Liver (tissue), 9 donors: Measurements from ENCODE around the gene LHX2. TPM values are rescaled to one million over a fixed set of nuclear protein-coding genes. Genes with fewer than 3 reads are reported as not detected.

Experiments
- DNase-seq: peaks from one replicate; pipeline ENCODE4 v3.0.0-alpha.2; 2017; ENCODE audit warnings: low spot score
- H3K27ac ChIP-seq, 2 donors: one replicate each; pipeline ENCODE4 v1.7.0; 2013; ENCODE audit warnings: inconsistent platforms in 2 of 2, low read length in 2 of 2, control low read depth in 1 of 2, low read depth in 1 of 2, mild to moderate bottlenecking in 1 of 2
- H3K27me3 ChIP-seq, 4 donors: one replicate each; pipeline versions ENCODE4 v1.6.1 to v1.7.0; 2013; ENCODE audit warnings: low read length in 3 of 4, inconsistent platforms in 1 of 4, mild to moderate bottlenecking in 1 of 4, moderate library complexity in 1 of 4; ENCODE audit not compliant: control insufficient read depth in 4 of 4, insufficient read depth in 4 of 4
- H3K36me3 ChIP-seq, 4 donors: one replicate each; pipeline versions ENCODE4 v1.6.1 to v1.7.0; 2013; ENCODE audit warnings: low read length in 3 of 4, mild to moderate bottlenecking in 3 of 4, low read depth in 1 of 4, moderate library complexity in 1 of 4; ENCODE audit not compliant: control insufficient read depth in 4 of 4, insufficient read depth in 3 of 4
- H3K4me1 ChIP-seq, 4 donors: one replicate each; pipeline versions ENCODE4 v1.6.1 to v1.7.0; 2013; ENCODE audit warnings: low read length in 3 of 4, mild to moderate bottlenecking in 3 of 4, moderate library complexity in 1 of 4; ENCODE audit not compliant: control insufficient read depth in 4 of 4, insufficient read depth in 4 of 4
- H3K4me3 ChIP-seq, 3 donors: one replicate each; pipeline versions ENCODE4 v1.6.1 to v1.7.0; 2013; ENCODE audit warnings: low read length in 3 of 3, control low read depth in 1 of 3, low read depth in 1 of 3, mild to moderate bottlenecking in 1 of 3
- H3K9ac ChIP-seq, 2 donors: one replicate each; pipeline ENCODE4 v1.7.0; 2013; ENCODE audit warnings: low read length in 2 of 2, mild to moderate bottlenecking in 2 of 2, moderate library complexity in 2 of 2, control low read depth in 1 of 2, low read depth in 1 of 2
- H3K9me3 ChIP-seq, 4 donors: one replicate each; pipeline versions ENCODE4 v1.6.1 to v1.7.0; 2013; ENCODE audit warnings: low read length in 3 of 4; ENCODE audit not compliant: control insufficient read depth in 4 of 4
- CTCF ChIP-seq: fragments of 150-350 bp; IDR thresholded peaks from 2 replicates; pipeline ENCODE4 v1.5.1; 2017; ENCODE audit warnings: improper control_type of control experiment, low read depth, low read length; ENCODE audit not compliant: missing input control
- EGR1 ChIP-seq, 2 donors: IDR thresholded peaks; 2 replicates each; pipeline ENCODE4 v1.6.1; 2016 to 2018; ENCODE audit warnings: antibody characterized with exemption in 2 of 2, low read depth in 2 of 2
- FOXA1 ChIP-seq: IDR thresholded peaks from 2 replicates; pipeline ENCODE4 v1.6.1; 2016; ENCODE audit warnings: antibody characterized with exemption
- FOXA2 ChIP-seq: IDR thresholded peaks from 2 replicates; pipeline ENCODE4 v1.6.1; 2016; ENCODE audit warnings: antibody characterized with exemption
- GABPA ChIP-seq, 2 donors: IDR thresholded peaks in 1 of 2; conservative IDR thresholded peaks in 1 of 2; 2 replicates each; pipeline ENCODE4 v1.6.1; 2016; ENCODE audit warnings: antibody characterized with exemption in 2 of 2, mild to moderate bottlenecking in 1 of 2, moderate library complexity in 1 of 2
- HNF4A ChIP-seq, 2 donors: conservative IDR thresholded peaks; 2 replicates each; pipeline ENCODE4 v1.6.1; 2016; ENCODE audit warnings: antibody characterized with exemption in 2 of 2, mild to moderate bottlenecking in 2 of 2
- HNF4G ChIP-seq: IDR thresholded peaks from 2 replicates; pipeline ENCODE4 v1.6.1; 2016; ENCODE audit warnings: antibody characterized with exemption
- JUND ChIP-seq, 2 donors: IDR thresholded peaks; 2 replicates each; pipeline ENCODE4 v1.6.1; 2016; ENCODE audit warnings: antibody characterized with exemption in 2 of 2
- MAX ChIP-seq: IDR thresholded peaks from 2 replicates; pipeline ENCODE4 v1.6.1; 2016; ENCODE audit warnings: antibody characterized with exemption
- NR2F2 ChIP-seq: IDR thresholded peaks from 2 replicates; pipeline ENCODE4 v1.6.1; 2016; ENCODE audit warnings: antibody characterized with exemption
- RAD21 ChIP-seq, 2 donors: IDR thresholded peaks; 2 replicates each; pipeline ENCODE4 v1.6.1; 2016; ENCODE audit warnings: antibody characterized with exemption in 2 of 2, mild to moderate bottlenecking in 2 of 2
- RXRA ChIP-seq, 2 donors: IDR thresholded peaks; 2 replicates each; pipeline ENCODE4 v1.6.1; 2017 to 2018; ENCODE audit warnings: antibody characterized with exemption in 2 of 2, mild to moderate bottlenecking in 1 of 2
- SP1 ChIP-seq: IDR thresholded peaks from 2 replicates; pipeline ENCODE4 v1.6.1; 2018; ENCODE audit warnings: antibody characterized with exemption, mild to moderate bottlenecking
- TAF1 ChIP-seq: conservative IDR thresholded peaks from 2 replicates; pipeline ENCODE4 v1.6.1; 2016; ENCODE audit warnings: antibody characterized with exemption, mild to moderate bottlenecking
- YY1 ChIP-seq: IDR thresholded peaks from 2 replicates; pipeline ENCODE4 v1.6.1; 2016; ENCODE audit warnings: antibody characterized with exemption, mild to moderate bottlenecking
- ZBTB33 ChIP-seq: IDR thresholded peaks from 2 replicates; pipeline ENCODE4 v1.6.1; 2016; ENCODE audit warnings: antibody characterized with exemption
- WGBS: extraction: QIAGEN DNeasy Blood & Tissue Kit; methylation state at CpG from one replicate; pipeline ENCODE4 v1.1.7; 2013; 5-methylcytosine and 5-hydroxymethylcytosine counted together
- polyA plus RNA-seq, 2 donors: library from polyadenylated mRNA; stranded (reverse) in 1 of 2; unstranded in 1 of 2; fragments of 200-250 nt in 1 of 2; fragments of >200 nt in 1 of 2; fragmentation: Nextera tagmentation in 1 of 2; extraction: Ambion mirVana in 1 of 2; gene quantifications; one replicate each; pipeline versions ENCODE4 v1.2.1 to v1.2.3, GENCODE V29; 2013 to 2015
- total RNA-seq, 2 donors: library from RNA; depleted of rRNA; stranded (reverse); fragments of >200 nt; gene quantifications; one replicate each; pipeline ENCODE4 v1.2.3, GENCODE V29; 2014
- TF ChIP-seq, protein P1 (sequence below): IDR thresholded peaks from 2 replicates; pipeline ENCODE4 v1.6.1; 2016; ENCODE audit warnings: antibody characterized with exemption
- donor health status: healthy.
- donor health status: healthy.
- donor health status: healthy.
- donor health status: healthy.
- donor health status: healthy.

LHX2 gene
- total and polyA plus RNA-seq, 4 donors: 2.0 to 2.5 (median 2.1) TPM

DNA sequence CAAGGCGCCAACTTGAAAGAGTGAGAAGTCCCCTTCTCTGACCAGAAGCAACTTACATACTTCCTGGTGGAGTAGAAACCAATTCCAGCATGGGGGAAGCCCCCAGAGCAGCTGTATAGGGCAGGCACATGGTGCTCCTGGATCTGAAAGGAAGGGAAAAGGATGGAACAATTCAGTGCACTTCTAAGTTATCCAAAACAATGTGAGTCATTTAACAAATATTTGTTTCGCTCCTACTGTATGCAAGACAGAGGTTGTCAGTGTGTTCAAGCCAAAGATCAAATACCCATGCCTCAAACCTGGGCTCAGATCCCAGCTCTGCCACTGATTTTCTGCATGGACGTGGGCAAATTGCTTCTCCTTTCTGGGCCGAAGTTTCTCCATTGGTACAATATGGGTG lies 67.1 kb downstream of the LHX2 start:
- H3K27me3 ChIP-seq: no peaks in the 10 kb centered on the region
- H3K9me3 ChIP-seq: no peaks in the 10 kb centered on the region
- no peak overlapping the region for H3K4me3 ChIP-seq
- H3K27ac ChIP-seq: no peak overlapping the region
- DNase-seq: no peak
- peak in 1 of 2 donors; percentile 31 for TF ChIP-seq RXRA (IDR thresholded peaks at IDR 0.05)
- peak; percentile 13 for TF ChIP-seq MAX
- TF ChIP-seq JUND (IDR thresholded peaks at IDR 0.05): peak in 1 of 2 donors; percentile 71
- peak in 1 of 2 donors; percentile 43 for TF ChIP-seq HNF4A (conservative IDR thresholded peaks at IDR 0.05)
- no peak for TF ChIP-seq ZBTB33
- TF ChIP-seq, protein P1, sequence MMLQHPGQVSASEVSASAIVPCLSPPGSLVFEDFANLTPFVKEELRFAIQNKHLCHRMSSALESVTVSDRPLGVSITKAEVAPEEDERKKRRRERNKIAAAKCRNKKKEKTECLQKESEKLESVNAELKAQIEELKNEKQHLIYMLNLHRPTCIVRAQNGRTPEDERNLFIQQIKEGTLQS: no peak
- TF ChIP-seq YY1: no peak
- H3K36me3 ChIP-seq: no peaks in the 10 kb centered on the region
- 76% methylated on average over 4 of the region's 4 CpGs for WGBS
- no peak overlapping the region for H3K9ac ChIP-seq
- no peaks in the 10 kb centered on the region for H3K4me1 ChIP-seq

DNA sequence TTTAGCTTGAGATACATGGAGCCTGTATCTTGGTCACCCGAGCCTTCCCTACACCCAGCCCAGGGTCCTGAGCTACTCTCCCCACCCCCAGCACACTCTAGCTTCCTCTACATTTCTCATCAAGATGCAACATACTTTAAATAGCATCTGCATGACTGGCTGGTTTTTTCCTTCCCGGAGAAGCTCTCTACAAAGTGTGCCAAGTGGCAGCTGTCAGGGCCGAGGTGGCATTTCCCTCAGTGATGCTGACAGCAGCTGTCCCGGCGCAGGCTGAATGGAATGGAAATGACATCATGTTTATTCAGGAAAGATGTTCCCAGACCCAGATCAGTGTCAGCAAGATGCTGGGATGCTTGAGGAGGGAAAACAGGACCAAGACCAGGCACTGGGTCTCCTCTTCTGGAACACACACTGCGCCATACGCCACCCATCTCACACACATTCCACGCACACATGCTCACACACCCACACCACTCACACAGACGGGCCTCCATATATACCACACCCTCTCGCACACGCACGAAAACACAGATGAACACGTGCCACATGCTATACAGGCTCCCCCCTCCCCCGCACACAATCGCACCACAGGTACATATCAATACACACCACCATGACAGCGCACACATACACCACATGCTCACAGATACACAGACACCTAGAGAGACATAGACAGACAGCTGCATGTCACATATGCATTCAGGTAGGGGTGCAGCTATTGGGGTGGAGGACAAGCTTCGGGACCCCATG lies 67.8 kb downstream of the LHX2 start:
- DNase-seq: no peak
- Histone ChIP-seq H3K9me3 (no peaks in the 10 kb centered on the region), H3K4me1 (no peaks in the 10 kb centered on the region), H3K27me3 (no peaks in the 10 kb centered on the region), H3K36me3 (no peaks in the 10 kb centered on the region), H3K27ac (no peak overlapping the region), H3K4me3 (no peak overlapping the region), H3K9ac (no peak overlapping the region)
- TF ChIP-seq HNF4G (no peak), SP1 (no peak)
- 87% methylated on average over 17 of the region's 17 CpGs for WGBS

GRCh38 chr9:124082622-124083021 lies 71.1 kb downstream of the LHX2 start:
- Histone ChIP-seq H3K9me3 (peaks cover 0 to 10% (median 1%) of the 10 kb centered on the region in 4 donors), H3K4me3 (no peak overlapping the region), H3K27ac (no peak overlapping the region), H3K36me3 (no peaks in the 10 kb centered on the region), H3K27me3 (no peaks in the 10 kb centered on the region), H3K4me1 (no peaks in the 10 kb centered on the region), H3K9ac (no peak overlapping the region)
- no peak for DNase-seq
- WGBS: 68% methylated on average over 2 of the region's 2 CpGs
- no peak for TF ChIP-seq GABPA (IDR thresholded peaks at IDR 0.05 in 1 of 2, conservative IDR thresholded peaks at IDR 0.05 in 1 of 2)
- TF ChIP-seq RXRA (IDR thresholded peaks at IDR 0.05): no peak
- no peak for TF ChIP-seq MAX
- no peak for TF ChIP-seq YY1
- TF ChIP-seq ZBTB33: no peak
- TF ChIP-seq TAF1: no peak
- TF ChIP-seq HNF4G: no peak
- TF ChIP-seq SP1: no peak
- TF ChIP-seq NR2F2: no peak
- no peak for TF ChIP-seq HNF4A (conservative IDR thresholded peaks at IDR 0.05)
- no peak for TF ChIP-seq JUND (IDR thresholded peaks at IDR 0.05)
- no peak for TF ChIP-seq FOXA1
- no peak for TF ChIP-seq CTCF
- TF ChIP-seq EGR1 (IDR thresholded peaks at IDR 0.05; ENCODE audit: low read depth in 2 of 2): no peak
- no peak for TF ChIP-seq FOXA2
- TF ChIP-seq, protein P1: no peak
- no peak for TF ChIP-seq RAD21 (IDR thresholded peaks at IDR 0.05)
